Ascending aorta (tissue), 2 donors: ENCODE measurements around the gene RAPGEF4. TPM values are rescaled to one million over a fixed set of nuclear protein-coding genes. Genes with fewer than 3 reads are reported as not detected.
"Not testable (repeated sequence)": the region's sequence is repeated elsewhere in the genome, so short reads cannot be mapped to it uniquely, and the experiment has no call there.

ENCODE experiments used
- DNase-seq, 2 donors: peaks; one replicate each; pipeline ENCODE4 v3.0.0-alpha.2; 2019; ENCODE audit warnings: low spot score in 2 of 2
- H3K27ac ChIP-seq, 2 donors: fragments of 200-600 bp; sonication (generic); one replicate each; pipeline ENCODE4 v1.5.1; 2016 to 2017; ENCODE audit warnings: mild to moderate bottlenecking in 1 of 2
- H3K27me3 ChIP-seq: fragments of 200-600 bp; sonication (generic); one replicate; pipeline ENCODE4 v1.5.1; 2017
- H3K36me3 ChIP-seq, 2 donors: fragments of 200-600 bp; sonication (generic); one replicate each; pipeline ENCODE4 v1.5.1; 2016
- H3K4me1 ChIP-seq, 2 donors: fragments of 200-600 bp; sonication (generic); one replicate each; pipeline ENCODE4 v1.5.1; 2016 to 2017; ENCODE audit warnings: mild to moderate bottlenecking in 1 of 2
- H3K4me3 ChIP-seq, 2 donors: fragments of 200-600 bp; sonication (generic); one replicate each; pipeline ENCODE4 v1.5.1; 2016 to 2017; ENCODE audit warnings: mild to moderate bottlenecking in 1 of 2
- H3K9me3 ChIP-seq, 2 donors: fragments of 200-600 bp; sonication (generic); one replicate each; pipeline ENCODE4 v1.5.1; 2016
- intact Hi-C: fragments of 100-400 bp; cut with DNase I; formaldehyde crosslinking; loops from one replicate; pipeline ENCODE4 v1.15.1; 2023
- total RNA-seq: library from RNA; depleted of rRNA; stranded (reverse); fragments of >200 nt; gene quantifications from one replicate; pipeline ENCODE4 v1.1.0, GENCODE V29; 2016
- TF ChIP-seq, protein P1 (sequence below), 3 experiments: fragments of 200-600 bp in 2 of 3; fragments of 450-650 bp in 1 of 3; sonication (generic) in 2 of 3; IDR thresholded peaks; one replicate each; pipeline ENCODE4 v1.5.1; 2016 to 2019; ENCODE audit warnings: antibody characterized with exemption in 3 of 3, mild to moderate bottlenecking in 1 of 3, moderate library complexity in 1 of 3

Gene RAPGEF4
- total RNA-seq, 1 donor from 2014 or later, result 79.9 TPM

DNA sequence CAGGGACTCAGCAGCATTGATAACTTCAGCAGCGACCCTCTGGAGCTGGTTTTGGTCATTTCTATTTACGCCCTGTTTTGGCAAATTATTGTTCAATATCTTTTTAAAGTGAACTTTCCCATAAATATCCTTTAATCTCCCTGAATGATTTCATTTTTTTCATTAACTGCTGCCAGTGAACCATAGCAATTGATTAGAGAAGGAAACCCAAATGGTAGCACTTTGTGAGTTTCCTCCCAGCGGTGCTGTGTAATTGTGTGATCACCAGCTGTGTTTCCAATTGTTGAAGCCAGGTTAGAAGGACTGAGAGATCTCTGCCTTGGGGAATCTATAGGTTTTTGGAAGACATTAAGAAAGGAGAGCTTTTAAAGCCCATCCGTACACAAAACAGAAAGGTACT lies 356.3 kb downstream of the RAPGEF4 start:
- Histone ChIP-seq H3K27ac (peak overlapping the region; percentile 67 to 72), H3K4me1 (peaks cover 0 to 19% of the 10 kb centered on the region in 2 donors), H3K27me3 (no peaks in the 10 kb centered on the region), H3K36me3 (peaks cover 2 to 7% of the 10 kb centered on the region in 2 donors), H3K9me3 (no peaks in the 10 kb centered on the region), H3K4me3 (no peak overlapping the region)
- TF ChIP-seq, protein P1, sequence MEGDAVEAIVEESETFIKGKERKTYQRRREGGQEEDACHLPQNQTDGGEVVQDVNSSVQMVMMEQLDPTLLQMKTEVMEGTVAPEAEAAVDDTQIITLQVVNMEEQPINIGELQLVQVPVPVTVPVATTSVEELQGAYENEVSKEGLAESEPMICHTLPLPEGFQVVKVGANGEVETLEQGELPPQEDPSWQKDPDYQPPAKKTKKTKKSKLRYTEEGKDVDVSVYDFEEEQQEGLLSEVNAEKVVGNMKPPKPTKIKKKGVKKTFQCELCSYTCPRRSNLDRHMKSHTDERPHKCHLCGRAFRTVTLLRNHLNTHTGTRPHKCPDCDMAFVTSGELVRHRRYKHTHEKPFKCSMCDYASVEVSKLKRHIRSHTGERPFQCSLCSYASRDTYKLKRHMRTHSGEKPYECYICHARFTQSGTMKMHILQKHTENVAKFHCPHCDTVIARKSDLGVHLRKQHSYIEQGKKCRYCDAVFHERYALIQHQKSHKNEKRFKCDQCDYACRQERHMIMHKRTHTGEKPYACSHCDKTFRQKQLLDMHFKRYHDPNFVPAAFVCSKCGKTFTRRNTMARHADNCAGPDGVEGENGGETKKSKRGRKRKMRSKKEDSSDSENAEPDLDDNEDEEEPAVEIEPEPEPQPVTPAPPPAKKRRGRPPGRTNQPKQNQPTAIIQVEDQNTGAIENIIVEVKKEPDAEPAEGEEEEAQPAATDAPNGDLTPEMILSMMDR (IDR thresholded peaks at IDR 0.05), result no peak
- no peak for DNase-seq
- intact Hi-C loops, result loop anchor here (5.0 kb wide), 1 partner anchor 120 kb away; no protein-coding TSS in a partner anchor

DNA sequence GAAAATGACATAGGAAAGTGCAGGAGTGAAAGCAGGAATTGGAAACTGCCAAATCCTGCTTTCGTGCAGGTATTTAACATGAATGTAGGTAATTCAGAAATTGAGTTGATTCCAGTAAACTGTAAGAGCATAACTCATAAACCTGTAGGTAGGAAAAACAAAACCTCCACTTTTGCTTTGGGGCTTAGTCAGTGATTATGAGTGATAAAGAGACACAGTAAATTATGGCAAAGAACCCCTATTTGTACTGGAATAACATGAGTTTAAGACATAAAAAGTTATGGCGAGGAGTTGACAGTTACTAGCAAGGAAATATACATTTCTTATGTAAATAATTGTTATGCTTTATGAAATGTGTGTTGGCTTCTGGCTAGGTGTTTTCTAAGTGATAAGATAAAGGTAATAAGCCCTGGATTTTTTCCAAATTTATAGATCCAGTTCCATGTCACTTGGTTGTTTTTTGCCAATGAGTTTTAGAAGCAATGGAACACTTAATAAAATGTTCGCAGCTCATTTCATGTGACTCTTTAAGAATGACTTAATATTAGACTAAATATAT lies 357.3 kb downstream of the RAPGEF4 start:
- H3K4me1 ChIP-seq, result peaks cover 0 to 19% of the 10 kb centered on the region in 2 donors
- H3K27ac ChIP-seq, result peak overlapping the region; percentile 25 to 67
- no peaks in the 10 kb centered on the region for H3K9me3 ChIP-seq
- no peak for DNase-seq
- no peaks in the 10 kb centered on the region for H3K27me3 ChIP-seq
- peaks cover 6 to 9% of the 10 kb centered on the region in 2 donors for H3K36me3 ChIP-seq
- intact Hi-C loops, result loop anchor here (5.0 kb wide), 1 partner anchor 119 kb away; no protein-coding TSS in a partner anchor
- no peak overlapping the region for H3K4me3 ChIP-seq
- TF ChIP-seq, protein P1 (IDR thresholded peaks at IDR 0.05), result no peak

DNA sequence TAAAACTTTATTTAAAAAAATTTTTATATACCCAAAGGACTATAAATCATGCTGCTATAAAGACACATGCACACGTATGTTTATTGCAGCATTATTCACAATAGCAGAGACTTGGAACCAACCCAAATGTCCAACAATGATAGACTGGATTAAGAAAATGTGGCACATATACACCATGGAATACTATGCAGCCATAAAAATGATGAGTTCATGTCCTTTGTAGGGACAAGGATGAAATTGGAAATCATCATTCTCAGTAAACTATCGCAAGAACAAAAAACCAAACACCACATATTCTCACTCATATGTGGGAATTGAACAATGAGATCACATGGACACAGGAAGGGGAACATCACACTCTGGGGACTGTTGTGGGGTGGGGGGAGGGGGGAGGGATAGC lies 358.0 kb downstream of the RAPGEF4 start:
- H3K36me3 ChIP-seq, H3K27ac ChIP-seq, DNase-seq, H3K4me3 ChIP-seq, H3K27me3 ChIP-seq, H3K9me3 ChIP-seq: not testable (repeated sequence)
- intact Hi-C loops, result loop anchor here (5.0 kb wide), 1 partner anchor 119 kb away; no protein-coding TSS in a partner anchor
- H3K4me1 ChIP-seq, result peaks cover 0 to 19% of the 10 kb centered on the region in 2 donors

DNA sequence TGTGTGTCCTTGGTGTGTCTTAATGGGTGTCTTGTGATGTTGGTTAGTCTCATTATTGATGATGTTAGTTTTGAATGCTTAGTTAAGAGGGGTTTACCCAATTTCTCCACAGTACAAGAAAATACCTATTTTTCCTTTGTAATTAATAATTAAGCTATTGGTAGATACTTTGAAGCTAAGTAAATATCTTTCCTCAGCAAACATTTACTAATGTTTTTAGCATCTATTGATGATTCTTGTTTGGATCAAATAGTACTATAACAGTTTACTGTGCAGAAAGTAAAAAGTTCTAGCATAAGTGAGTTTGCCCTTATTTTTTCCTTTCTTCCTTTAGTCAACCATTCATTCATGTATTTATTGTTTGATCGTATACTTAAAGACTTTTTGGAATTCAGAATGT lies 359.1 kb downstream of the RAPGEF4 start:
- Histone ChIP-seq H3K4me3 (no peak overlapping the region), H3K36me3 (peaks cover 6 to 9% of the 10 kb centered on the region in 2 donors), H3K27me3 (no peaks in the 10 kb centered on the region), H3K27ac (no peak overlapping the region), H3K9me3 (no peaks in the 10 kb centered on the region), H3K4me1 (peaks cover 0 to 19% of the 10 kb centered on the region in 2 donors)
- intact Hi-C loops, result loop anchor here (5.0 kb wide), 1 partner anchor 118 kb away; no protein-coding TSS in a partner anchor
- DNase-seq, result no peak
- TF ChIP-seq, protein P1 (IDR thresholded peaks at IDR 0.05), result no peak

DNA sequence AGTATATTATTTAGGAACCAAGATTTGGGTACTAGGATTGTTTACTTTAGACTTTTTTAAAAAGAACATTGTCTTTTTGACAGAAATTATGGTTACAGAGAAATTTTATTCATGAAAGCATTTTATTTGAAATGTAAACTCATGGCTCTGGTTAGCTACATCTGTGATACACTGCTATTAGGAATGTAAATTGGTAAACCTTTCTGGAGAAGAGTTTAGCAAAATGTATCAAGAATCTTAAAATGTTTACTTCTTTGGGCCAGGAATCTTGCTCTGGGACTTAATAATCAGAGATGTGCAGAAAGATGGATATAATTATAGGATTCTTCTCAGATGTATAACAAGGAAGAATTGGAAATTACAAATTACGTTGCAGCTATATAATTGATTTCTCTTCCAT lies 359.7 kb downstream of the RAPGEF4 start:
- TF ChIP-seq, protein P1 (IDR thresholded peaks at IDR 0.05), result no peak
- no peaks in the 10 kb centered on the region for H3K27me3 ChIP-seq
- H3K36me3 ChIP-seq, result peaks cover 6 to 9% of the 10 kb centered on the region in 2 donors
- no peaks in the 10 kb centered on the region for H3K9me3 ChIP-seq
- no peak overlapping the region for H3K27ac ChIP-seq
- no peak overlapping the region for H3K4me3 ChIP-seq
- intact Hi-C loops, result no loop called here
- peaks cover 0 to 19% of the 10 kb centered on the region in 2 donors for H3K4me1 ChIP-seq
- no peak for DNase-seq

DNA sequence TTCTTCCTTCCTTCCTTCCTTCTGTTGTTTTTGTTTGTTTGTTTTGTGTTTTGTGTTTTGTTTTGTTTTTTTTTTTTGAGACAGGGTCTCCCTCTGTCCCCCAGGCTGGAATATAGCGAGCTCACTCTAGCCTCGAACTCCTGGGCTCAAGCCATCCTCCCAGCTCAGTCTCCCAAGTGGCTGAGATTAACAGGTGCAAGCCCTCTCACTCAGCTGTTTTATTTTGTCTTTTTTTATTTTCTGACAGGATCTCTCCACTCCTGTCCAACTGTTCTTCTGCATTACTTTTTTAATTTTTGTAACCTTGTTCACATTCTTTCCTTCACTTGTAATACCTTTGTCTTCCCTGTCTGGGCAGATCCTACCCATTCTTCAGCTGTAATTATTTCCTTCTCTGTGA lies 363.6 kb downstream of the RAPGEF4 start:
- no peaks in the 10 kb centered on the region for H3K9me3 ChIP-seq
- no peak overlapping the region for H3K4me3 ChIP-seq
- H3K4me1 ChIP-seq, result peaks cover 0 to 6% of the 10 kb centered on the region in 2 donors
- no peak overlapping the region for H3K27ac ChIP-seq
- peaks cover 6 to 9% of the 10 kb centered on the region in 2 donors for H3K36me3 ChIP-seq
- intact Hi-C loops, result no loop called here
- H3K27me3 ChIP-seq, result no peaks in the 10 kb centered on the region
- no peak for DNase-seq
- TF ChIP-seq, protein P1 (IDR thresholded peaks at IDR 0.05), result no peak
